GM21529 (cell line): ENCODE measurements around the gene FOXL3.
"Not testable (repeated sequence)": the region's sequence is repeated elsewhere in the genome, so short reads cannot be mapped to it uniquely, and the experiment has no call there.

Experiments
- ATAC-seq: cut with Tn5 transposase; IDR thresholded peaks from one replicate; pipeline ENCODE4 v1.9.1; 2021; ENCODE audit not compliant: unreplicated experiment

Gene FOXL3

DNA sequence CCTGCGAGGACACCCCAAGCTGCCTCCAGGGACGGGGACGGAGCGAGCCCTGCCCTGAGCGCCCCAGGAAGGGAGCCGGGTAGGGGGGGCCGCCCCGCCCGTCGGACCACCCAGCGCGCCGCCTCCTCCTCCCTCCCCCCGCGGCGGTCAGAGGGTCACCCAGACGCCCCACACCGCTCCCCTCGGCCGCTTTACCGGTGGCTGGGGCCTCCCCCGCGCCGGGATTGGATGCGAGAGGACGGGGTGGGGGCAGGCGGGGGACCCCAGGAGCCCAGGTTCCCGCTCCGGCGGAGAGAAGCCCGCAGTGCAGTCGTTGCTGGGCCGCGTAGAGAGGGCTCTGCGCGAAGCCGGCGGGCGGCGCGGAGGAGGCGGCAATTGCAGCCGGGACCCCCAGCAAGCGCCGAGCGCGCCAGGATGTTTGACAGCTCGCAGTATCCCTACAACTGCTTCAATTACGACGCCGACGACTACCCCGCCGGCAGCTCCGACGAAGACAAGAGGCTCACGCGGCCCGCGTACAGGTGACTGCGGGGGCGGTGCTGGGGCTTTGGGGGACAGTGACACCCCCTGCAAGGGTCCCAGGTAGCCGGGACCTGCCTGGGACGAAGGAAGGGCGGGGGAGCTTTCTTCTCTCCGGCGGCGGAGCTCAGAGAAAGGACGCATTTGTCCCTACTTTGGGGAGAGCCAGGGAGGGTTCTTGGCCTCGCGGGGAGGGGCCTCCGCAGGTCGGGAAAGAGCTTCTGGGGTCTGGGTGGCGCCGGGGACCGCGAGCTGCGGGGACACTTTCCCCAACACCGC, at the start of gene FOXL3:
Gene FOXL3 (plus strand): TSS at position 415 of the 798 bp plus-strand sequence. CDS start 0 bp downstream, at position 415.
- no peak for ATAC-seq

DNA sequence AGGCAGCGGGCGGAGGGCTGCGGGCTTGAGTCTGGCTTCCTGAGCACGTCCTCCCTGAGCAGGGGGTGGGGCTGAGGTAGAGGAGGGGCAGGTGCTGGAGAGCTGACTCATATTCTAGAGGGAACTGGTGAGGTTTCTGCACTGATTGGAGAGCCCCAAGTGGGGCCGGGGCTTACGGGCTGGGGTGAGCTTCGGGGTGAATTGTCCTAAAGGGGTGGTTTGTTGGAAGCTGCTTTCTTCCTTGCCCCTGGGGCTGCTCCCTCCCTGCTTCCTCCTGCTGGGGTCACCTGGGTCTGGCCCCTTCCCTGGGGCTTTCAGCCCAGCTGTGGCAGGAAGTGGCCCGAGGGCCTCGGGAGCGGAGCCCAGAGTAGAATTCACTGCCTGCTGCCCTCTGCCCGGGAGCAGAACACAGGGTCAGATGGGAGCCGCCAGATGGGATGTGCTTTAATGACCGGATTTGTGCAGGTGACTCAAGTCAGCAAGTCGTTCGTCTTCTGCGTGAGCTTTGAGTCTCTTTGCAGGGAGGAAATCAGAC, 49.0 kb upstream of the FOXL3 start:
- ATAC-seq = no peak

DNA sequence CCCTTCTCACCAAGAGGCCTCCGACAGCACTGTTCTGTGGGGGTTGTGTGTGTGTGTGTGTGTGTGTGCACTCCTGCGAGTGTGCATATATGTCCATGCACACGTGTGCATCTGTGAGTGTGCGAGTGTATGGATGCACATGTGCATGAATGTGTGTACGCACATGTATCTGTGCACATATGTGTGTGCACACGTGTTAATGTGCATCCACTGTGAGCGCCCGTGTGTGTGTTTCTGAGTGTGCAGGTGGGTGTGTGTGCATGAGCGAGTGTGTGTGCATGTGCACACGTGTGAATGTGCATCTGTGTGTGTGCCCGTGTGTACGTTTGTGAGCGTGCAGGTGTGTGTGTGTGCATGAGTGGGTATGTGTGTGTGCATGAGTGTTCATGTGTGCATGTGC, 48.5 kb upstream of the FOXL3 start:
- ATAC-seq = no peak

DNA sequence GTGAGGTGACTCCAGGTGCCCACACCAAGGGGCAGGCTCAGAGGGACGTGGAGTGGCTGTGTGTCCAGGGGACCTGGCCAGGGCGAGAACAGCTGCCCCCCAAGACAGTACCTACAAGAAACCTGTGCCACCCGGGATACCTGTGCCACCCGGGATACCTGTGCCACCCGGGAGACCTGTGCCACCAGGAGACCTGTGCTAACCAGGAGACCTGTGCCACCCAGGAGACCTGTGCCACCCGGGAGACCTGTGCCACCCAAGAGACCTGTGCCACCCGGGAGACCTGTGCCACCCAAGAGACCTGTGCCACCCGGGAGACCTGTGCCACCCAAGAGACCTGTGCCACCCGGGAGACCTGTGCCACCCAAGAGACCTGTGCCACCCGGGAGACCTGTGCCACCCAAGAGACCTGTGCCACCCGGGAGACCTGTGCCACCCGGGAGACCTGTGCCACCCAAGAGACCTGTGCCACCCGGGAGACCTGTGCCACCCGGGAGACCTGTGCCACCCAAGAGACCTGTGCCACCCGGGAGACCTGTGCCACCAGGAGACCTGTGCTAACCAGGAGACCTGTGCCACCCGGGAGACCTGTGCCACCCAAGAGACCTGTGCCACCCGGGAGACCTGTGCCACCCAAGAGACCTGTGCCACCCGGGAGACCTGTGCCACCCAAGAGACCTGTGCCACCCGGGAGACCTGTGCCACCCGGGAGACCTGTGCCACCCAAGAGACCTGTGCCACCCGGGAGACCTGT, 47.0 kb upstream of the FOXL3 start:
- ATAC-seq = not testable (repeated sequence)

DNA sequence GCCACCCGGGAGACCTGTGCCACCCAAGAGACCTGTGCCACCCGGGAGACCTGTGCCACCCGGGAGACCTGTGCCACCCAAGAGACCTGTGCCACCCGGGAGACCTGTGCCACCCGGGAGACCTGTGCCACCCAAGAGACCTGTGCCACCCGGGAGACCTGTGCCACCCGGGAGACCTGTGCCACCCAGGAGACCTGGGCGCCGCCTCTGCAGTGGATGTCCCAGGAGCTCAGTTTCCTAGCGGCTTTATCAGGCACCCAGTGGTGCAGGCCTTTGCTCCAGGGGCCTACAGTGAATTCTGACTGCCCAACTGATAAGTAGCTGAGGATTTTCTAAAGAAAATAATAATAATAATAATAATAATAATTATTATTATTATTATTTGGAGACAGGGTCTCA, 46.4 kb upstream of the FOXL3 start:
- ATAC-seq = not testable (repeated sequence)

DNA sequence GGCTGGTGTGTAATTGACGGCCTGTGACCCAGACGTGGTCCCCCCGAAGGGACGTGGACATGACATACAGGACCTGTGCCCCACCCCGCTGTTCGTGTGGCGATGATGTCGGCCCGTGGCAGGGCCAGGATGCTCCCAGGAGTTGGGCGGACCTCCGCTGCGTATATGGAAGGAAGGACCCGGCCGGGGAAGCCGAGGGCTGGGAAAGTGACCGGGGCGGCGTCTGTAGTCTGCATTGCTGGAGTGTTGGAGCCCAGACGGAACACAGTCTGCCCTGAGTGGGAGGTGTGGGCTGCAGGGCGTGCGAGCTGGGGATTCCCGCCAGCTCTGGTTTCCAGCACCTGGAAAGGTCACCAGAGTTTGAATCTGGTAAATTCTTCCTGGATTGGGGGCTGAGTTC, 45.0 kb upstream of the FOXL3 start:
- no peak for ATAC-seq

DNA sequence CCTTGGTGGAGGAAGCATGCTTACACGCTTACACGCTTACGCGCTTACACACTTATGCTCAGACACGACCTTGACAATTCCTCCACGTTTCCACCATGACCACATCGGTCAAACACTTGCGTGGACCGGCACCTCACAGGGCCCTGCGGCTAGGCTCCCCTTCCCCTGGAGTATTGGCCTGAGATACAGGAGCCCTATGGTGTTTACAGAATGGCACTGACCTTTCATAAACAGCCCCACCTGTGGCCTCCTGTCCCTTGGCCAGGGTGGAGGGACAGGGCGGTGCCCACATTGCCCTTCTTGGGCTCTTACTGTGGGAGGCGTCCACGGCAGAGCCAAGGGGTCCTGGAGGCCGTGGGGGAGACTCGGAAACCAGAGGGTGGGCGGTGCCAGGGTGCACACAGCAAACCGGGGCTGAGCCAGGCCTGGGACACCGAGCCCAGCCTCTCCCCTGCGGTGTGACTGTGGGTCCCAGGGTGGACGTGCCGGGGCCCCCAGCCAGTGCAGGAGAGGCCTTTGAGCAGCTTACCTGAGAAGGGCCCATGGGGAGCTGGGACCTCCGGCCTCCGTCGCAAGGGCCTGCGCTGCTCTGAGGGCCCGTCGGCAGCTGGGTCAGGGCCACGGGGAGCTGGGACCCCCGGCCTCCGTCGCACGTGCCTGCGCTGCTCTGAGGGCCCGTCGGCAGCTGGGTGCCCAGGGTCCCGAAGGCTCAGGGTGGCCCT, 44.2 kb upstream of the FOXL3 start:
- no peak for ATAC-seq

DNA sequence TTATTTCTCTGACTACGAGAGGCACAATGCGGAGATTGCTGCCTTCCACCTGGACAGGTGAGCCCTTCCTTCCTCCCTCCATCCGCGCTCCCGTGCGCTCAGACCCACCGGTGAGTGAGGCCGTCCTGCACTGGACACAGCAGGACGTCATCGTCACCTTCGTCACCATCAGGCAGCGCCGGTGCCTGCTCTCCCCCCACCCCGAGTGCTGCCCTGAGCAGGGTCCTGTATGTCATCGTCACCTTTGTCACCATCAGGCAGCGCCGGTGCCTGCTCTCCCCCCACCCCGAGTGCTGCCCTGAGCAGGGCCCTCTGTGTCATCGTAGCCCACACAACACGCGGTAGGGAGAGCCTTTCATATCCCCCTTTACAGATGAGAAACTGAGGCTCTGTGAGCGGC, 43.5 kb upstream of the FOXL3 start:
- ATAC-seq = no peak

DNA sequence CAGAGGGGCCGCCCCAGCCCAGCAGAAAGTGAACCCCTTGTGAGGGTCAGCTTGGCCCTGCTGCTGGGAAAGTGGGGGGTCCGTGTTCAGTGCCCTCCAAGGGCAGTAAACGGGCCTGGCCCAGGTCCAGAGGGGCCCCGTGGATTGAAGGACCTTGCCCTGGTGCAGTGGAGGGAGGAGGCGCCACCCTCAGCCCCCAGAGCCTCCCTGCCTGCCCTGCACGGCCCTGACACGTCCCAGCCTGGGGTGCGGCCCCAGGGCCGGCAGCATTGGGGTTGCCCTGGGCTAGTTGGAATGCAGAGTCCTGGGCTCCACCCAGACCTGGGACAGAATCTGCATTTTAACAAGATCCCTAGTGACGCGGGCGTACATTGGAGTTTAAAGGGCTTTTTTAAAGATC, 42.8 kb upstream of the FOXL3 start:
- no peak for ATAC-seq

DNA sequence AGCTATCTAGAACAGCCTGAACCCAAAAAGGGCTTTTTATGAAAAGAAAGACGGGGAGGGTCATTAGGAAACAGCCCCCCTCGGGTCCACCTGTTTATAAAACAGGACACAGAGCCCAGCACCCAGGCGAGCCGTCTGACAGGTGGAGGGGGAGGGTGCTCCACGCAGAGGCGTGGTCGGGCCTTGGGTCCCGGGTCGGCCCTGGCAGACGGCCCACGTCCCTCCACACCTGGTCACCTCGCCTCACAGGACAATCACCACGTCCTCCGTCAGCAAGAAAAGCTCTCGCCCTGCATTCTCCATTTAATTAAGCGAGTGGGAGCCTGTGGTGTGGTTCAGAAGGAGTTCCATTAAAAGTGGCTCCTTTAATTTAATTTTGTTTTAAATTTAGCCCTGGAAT, 42.3 kb upstream of the FOXL3 start:
- ATAC-seq = no peak

DNA sequence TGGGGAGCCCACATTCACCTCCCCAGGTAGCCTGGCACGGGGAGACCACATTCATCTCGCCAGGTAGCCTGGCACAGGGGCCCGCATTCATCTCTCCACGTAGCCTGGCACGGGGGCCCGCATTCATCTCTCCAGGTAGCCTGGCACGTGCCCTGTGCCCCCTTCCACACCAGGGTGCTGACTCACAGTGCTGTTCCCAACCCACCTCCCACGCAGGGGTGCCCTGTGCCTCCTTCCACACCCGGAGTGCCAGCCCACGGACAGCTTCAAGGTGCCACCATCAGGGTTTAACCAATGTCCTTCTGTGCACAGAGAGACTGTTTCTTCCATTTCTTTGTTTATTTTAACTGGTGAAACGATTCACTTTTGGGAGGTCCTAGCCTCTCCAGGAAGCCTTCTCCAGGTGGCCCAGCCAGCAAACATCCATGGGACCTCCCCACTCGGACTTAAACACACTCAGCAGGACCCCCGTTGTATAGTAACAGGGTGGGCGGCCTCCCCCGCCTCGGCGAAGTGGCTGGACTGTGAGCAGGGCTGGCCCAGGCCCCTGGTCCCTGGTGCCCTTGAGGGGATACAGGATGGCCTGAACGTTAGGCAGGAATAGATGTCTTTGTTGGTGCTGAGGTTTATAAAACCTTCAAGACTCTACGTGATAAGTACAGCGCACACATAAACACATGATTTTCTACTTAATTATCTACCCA, 41.1 kb upstream of the FOXL3 start:
- ATAC-seq = no peak

DNA sequence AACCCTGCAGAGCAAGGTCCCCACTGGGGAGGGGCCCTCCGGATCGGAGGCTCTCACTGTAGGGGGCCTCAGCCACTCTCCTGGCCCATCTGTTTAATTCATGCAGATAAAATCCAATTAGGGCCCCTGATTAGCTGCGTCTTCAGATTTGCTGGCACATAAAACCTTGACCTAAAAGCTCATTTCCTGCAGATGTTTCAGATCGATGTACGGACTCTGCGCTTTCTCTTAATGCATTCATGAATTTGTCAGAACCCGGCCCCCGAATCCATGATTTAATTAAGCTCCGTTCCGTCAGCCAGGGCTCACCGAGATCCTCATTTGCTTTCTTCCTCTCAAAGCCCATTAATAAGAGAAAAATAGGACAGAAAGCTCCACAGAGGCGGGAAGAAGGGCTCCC, 40.0 kb upstream of the FOXL3 start:
- ATAC-seq = no peak

DNA sequence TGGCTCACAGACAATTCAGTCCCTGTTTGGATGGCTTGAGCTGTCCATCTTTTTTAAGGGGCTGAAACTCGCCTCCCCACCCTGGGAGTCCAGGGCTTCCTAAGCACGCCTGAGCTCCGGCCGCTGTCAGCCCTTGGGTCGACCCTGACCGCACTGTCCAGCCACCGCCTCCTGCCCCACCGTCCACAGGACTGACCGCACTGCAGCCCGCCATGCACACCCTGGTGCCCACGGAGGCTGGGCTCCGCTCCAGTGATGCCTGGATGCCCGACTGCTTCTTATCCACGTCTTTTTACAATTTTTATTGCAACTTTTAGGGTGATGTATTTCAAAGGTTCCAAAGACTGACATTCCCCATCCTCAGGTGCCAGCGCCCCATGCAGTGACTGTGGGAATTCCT, 39.4 kb upstream of the FOXL3 start:
- ATAC-seq = no peak

DNA sequence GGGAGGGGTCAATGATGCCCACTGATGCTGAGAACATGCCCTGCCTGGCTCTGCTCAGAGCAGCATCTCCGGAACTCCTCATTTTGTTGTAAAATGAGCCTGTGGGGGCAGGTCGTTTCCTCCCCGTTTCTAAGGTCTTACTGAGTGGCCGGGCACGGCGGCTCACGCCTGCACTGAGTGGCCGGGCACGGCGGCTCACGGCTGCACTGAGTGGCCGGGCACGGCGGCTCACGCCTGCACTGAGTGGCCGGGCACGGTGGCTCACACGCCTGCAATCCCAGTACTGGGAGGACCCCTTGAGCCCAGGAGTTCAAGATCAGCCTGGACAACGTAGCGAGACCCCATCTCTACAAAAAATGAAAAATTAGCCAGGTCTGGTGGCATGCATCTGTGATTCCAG, 39.0 kb upstream of the FOXL3 start:
- no peak for ATAC-seq

DNA sequence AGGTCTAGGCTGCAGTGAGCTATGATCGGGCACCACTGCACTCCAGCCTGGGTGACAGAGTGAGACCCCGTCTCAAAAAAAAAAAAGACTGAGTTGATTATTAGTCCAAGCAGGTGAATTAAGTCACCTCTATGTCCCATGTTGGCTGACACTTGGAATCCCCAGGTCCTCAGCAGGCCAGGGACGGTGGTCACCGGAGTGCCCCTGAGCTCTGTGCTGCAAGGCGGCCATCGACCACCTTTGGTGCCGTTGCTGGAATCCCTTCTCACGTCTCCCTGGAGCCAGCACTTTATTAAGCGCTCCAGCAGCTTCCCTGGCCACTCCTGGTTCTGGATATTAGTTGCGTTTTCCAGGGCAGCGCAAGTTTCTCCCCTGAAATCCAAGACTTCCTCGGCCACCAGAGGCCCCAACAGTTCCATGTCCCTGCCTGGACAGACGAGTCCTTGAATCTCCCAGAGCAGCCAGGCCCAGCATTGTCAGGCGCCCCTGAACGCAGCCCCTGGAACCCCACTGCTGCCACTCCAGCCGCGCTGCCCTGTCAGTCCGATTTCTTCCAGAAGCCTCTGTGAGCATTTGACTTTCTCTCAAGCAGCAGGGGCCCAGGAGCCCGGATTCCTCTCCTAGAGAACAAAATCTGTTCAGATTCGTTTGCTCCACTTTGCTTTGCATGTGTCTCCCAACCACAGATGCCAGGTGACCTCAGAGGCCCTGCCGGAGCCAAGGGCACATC, 38.4 kb upstream of the FOXL3 start:
- no peak for ATAC-seq

DNA sequence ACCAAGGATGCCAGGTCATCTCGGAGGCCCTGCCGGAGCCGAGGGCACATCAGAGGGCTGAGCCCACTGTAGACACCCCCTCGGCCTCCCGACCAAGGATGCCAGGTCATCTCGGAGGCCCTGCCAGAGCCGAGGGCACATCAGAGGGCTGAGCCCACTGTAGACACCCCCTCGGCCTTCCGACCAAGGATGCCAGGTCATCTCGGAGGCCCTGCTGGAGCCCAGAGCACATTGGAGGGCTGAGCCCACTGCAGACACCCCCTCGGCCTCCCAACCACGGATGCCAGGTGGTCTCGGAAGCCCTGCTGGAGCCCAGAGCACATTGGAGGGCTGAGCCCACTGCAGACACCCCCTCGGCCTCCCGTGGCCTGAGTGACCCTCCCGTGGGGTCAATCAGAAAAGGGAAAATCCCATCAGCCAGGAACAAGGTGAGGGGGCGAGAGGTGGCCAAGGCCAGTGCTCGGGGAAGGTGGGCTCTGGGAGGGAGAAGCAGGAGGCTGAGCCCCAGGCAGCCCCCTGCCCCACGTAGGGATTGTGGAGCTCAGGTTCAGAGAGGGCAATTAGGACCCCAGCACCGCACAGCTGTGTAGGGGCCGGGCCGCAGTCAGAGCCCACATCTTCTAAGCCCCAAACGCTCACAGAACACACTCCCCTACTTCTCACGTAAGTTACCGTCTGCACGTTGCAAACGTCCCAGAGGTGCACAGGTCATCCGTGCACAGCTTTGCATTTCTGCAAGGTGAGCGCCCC, 37.6 kb upstream of the FOXL3 start:
- no peak for ATAC-seq

DNA sequence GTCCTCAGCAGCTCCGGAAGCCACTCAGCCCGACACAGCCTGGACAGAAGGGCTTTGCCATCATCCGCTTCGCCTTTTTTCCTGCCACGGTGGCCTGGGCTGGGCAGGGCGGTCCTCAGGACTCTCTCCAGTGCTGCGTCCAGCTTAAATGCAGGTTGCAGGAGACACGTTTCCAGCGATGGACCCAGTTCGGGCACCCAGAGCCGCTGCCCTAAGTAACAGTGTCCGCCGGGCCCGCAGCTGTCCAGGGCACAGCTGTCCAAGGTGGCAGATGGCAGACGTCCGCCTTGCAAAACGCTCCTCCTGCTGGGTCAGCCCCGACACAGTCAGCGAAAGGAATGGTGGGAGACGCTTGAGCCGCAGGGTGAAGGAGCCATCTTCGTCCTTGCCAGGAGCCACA, 37.0 kb upstream of the FOXL3 start:
- ATAC-seq = no peak

DNA sequence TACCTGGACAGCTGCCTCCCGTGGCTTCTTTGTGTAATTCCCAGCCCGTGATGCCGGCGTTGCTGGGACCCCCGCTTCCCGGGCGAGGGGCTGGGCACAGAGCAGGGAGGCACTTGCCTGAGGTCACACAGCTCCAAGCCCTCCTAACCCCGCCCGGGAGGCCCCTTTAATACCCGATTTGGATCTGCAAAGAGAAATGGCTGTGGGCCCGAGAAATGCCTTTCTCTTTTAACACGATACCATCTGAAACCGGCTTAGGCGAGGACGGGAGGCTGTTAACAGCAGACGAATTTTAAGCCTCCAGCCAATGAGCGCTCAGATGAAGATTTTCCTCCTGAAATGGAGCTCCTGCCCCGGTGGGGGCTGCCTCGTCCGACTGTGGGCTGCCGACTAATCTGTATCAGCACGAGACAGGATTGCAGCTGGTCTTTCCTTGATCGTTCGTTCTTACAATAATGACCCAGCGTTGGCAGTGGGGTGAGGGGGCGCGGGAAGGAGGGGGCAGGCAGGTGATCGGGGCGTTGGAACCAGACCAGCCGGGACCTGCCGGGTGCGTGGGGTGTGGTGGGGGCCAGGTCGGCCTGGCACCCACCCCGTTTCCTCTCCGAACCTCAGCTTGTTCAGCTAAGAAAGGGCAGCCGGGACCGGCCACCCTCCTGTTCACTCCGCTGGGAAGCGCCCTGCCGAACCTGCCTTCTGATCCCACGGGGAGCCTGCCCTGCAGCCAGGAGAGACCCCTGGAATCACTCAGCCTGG, 36.2 kb upstream of the FOXL3 start:
- no peak for ATAC-seq
